Measurements from ENCODE around the gene SETBP1.

The SETBP1 gene

DNA sequence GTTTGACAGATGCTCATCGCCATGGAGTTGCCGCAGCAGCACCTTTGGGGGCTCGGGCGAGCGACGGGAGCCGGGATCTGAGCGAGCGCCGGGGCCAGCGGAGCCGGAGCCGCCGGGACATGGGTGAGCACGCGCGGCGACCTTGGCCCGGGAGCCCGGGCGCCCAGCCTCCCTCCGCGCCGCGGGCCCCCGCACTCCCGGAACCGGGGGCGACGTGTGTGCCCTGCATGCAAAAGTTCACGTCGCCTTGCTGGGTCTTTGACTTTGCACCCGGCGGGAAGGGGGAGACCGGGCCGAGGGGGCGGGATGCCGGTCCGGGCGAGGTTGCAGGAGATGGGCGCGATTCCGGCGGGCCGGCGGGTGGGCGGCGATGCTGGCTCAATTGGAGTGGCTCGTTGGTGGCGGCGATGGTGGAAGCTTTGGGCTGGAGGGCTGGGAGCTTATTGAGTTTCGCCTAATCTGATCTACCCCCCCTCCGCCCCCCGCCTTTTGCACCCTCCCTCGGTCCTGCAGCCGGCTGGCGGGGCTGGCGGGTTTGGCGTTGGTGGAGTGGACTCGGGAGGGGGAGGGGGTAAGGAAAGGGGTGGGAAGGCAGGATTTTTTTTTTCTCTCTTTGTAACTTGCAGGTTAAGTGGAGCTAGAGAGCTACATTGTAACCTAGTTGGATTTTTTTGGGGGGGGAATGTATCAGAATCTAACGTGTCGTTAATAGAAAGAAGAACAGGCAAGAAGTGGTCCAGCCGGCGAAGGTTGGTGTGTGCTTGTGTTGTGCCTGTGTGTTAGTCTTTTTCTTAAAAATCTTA lies at the start of gene SETBP1:
SETBP1 (plus strand) TSS at position 616 of the 803 bp plus-strand sequence. CDS start 20,459 bp downstream, outside the sequence.
- DNase-seq (ENCODE audit: low read depth in 2 of 2) = no peak

DNA sequence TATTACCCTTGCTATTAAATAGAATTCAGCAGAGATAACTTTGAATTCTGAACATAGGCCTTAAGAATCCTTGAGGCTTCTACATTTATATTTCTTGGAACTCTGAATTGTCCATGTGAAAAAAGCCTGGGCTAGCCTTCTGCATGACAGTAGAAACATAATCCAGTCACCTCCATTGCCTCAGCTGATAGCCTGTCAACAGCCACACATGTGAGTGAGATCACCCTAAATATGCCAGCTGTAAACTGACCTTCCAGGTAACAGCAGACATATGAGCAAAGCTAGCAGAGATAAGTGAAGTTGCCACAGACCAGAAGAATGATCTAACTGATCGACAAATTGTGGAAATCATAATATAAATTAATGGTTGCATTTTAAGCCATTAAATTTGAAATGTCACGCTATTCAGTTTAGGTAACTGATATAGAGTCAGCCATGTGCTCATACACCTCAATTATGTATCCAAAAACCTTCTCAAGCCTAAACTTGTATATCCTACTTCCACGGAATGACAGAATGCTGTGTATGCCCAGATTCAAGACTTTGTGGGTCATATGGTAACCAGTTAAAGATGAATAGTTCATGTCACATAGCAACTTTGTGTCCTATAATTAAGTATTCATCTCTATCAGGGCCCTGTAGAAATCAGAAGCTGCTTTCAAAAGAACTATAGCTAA lies 48.1 kb upstream of the SETBP1 start:
- no peak for DNase-seq (ENCODE audit: low read depth in 2 of 2)

DNA sequence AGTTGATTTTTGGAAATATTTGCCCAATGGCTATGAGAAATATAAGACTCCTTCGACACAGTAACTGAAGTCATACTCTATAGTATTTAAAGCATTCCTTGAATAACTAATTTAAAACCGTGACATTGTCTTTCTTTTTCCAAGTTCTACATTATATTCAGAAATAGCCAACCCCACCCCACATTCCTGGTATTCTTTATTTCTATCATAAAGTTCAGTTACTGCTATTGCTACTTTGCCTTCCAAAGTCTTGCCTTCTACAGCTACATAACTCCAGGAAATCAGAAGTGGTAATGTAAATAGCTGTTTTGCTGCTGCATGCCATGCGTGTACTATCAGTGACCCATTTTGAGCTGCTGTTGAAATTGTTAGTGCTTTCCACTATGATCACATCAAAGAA lies 45.1 kb upstream of the SETBP1 start:
- no peak for DNase-seq (ENCODE audit: low read depth in 2 of 2)

DNA sequence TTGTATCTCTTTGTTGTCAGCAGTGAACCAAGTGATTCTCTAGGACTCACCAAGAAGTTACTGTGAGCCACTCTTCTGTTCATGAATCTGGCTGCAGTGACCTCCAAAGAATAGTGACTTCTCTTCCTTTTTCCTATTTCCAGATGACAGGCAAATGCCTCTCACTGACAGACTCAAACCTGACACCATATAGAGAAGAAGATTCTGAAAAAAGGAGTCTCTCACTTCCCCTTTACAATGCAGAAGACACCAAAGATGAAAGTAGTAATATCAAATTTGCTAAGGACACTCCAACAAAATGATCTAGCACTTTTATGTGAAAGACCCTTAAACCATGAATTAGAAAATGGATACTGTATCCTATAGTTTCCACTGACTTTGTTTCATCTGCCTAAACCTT lies 44.4 kb upstream of the SETBP1 start:
- no peak for DNase-seq (ENCODE audit: low read depth in 2 of 2)

DNA sequence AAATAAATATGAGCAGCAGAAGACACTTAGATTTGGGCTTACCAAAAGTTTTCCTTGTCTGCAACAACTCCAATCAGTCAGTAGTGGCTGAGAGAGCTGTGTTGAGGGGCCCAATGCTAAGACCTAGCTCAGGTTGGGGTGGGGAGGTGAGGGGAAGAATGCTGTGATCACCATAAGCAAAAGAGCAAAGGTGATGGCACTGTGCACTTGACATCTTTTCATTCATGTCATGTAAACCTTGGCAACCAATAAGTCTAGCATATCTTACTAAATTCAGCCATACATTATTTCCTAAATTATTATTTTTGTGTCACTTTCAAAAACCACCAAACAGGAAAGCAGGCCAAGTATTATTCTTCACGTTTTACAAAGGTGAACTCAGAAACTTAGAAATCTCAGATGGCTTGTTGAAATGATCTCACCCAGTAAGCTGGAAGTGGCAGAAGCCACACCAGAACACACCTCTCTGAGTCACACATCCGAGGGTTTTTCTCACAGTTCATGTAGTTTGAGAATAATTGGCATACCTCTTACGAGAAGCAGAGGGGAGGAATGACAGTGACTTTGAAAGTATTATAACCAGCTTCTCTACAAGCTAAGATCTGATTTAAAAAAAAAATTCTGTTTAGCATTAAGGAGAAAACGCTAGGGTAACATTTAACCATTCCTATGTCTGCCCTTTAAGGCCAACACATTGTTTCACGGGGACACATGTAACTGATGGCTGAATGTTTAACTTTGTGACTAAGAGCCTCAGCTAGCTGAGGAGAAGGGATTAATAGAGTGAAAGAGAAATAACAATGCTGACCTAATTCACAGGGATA lies 43.3 kb upstream of the SETBP1 start:
- no peak for DNase-seq (ENCODE audit: low read depth in 2 of 2)

DNA sequence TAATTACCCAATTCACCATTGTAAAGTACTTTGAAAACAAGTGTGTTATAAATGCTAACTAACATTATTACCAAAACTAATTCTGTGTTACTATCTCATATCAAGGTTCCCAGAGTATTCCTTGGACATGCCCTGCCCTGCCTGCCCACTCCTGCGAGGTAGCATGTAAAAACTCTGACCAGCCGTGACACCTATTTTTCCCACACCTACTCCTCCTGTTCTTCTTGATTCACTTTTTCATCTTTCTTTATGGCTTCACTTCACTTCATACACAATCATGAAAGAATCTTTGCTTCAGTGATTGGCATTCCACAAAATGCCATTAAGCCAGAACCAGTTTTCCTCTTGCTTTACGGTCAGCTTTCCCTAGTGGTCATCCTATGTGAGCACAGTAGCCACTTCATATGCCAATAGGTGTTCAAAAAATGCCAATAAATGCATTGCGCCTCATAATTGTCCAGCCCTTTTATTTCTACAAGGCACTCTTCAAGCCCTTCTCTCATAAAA lies 42.6 kb upstream of the SETBP1 start:
- DNase-seq (ENCODE audit: low read depth in 2 of 2) = no peak

DNA sequence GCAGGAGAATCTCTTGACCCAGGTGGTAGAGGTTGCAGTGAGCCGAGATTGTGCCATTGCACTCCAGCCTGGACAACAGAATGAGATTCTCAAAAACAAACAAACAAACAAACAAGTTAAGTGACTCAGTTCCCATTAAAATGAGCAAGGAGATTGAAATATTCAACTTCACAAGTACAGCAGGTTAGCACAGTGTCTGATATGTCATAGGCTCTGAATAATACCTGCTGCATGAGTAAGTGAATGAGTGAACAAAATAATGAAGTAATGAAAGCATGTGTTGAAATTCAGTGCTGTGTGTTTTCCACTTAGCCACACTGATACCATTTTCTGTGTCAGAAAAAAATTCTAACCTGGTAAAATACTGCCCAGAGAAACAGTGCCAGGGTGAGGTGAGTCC lies 41.9 kb upstream of the SETBP1 start:
- no peak for DNase-seq (ENCODE audit: low read depth in 2 of 2)

DNA sequence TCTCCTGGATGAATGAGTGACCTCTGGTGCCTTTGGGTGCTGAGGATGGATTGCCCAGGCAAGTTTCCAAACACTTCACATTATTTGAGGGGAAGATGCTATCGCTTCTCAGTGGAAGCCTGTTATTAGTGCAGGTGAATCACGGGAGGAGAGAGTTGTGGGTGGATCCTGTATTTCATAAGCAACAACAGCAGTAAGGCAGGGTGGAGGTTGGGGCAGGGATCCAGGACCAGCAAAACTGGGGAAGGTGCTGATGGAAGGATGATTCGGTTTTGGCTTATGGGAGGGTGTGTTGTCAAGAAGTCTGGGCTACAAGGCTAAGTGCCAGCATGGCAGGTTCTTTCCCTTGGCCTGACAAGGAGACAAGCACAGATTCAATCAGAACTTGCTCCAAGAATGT lies 37.7 kb upstream of the SETBP1 start:
- DNase-seq (ENCODE audit: low read depth in 2 of 2) = no peak

DNA sequence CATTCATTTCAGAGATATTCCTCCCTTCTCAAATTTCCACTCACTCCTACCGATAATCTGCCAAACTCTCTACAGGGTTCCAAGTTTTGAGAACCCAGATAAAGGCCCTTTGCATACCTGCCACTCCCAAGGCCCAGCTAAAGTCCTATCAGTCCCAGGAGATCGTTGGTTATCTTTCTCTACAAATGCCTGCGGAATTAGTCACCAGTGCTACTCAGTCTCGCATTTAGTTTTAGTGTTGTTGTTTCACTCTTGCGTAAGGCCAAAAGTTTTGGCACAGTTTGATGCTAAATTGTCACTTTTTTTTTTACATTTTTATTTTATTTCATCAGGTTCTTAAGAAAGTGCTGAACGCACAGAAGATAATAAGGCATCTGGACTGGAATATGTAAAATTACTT lies 29.2 kb upstream of the SETBP1 start:
- DNase-seq (ENCODE audit: low read depth in 2 of 2) = no peak

DNA sequence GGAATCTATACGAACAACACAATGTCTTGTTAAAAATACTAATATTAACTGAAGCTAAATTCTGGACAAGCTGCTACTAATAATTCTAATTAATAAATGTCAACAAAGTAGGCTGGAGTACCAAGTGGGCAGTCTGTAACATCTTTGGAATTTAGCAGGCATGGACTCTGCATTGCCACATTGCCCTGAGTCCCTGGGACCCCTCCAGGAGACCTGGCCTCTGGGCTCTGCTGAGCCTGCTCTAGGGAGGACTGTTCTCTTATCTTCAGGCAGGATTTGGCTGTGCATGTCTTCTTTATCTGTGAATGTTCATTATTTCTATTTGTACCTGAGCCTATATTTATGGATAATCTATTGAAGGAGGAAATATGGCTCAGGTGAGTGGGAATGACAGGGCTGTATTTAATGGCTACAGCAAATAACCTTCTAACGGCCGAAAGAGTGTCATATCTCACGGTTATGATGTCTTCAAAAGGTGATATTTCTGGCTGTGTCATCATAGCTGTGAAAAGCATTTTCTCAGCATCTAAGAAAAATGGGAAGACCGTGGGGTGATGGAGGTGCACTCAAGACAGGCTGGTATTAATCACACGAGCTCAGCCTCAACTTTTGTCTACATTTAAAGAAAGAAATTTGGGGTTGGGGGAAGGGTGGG lies 28.6 kb upstream of the SETBP1 start:
- DNase-seq (ENCODE audit: low read depth in 2 of 2) = no peak

DNA sequence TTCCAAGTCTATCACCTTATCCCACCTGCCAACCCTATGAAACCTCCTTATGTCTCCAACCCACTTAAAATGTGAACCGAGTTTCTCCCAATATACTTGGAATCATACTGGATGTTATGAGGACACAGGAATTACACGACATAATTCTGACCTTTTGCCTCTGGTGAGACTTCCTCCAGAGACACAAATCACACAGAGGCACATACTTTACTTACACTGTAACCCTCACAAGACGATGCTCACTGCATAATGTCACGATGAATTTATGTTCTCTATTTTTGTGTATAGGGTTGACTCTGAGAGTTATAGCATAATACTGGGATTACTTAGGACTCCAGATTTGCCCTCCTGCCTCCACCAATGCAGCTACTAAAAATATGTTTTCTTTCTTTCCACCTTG lies 28.0 kb upstream of the SETBP1 start:
- no peak for DNase-seq (ENCODE audit: low read depth in 2 of 2)

DNA sequence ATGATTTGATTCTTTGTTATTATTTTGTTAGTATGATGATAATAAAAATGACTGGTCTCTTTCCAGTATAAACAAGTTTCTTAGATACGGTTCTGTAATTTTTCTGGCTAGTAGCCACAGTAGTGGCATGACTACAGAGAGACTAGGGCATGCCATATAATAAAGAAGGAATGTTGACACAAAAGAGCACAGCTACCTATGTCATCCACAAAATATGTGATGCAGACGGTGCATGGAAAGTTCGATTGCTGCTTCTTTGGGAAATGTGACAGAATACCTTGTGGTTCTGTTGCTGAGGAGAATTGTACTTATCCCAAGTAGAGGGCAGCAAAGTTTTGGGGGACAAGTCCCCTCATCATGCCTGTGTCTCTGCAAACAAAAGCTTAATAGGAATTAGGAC lies 26.1 kb upstream of the SETBP1 start:
- DNase-seq (ENCODE audit: low read depth in 2 of 2) = no peak

DNA sequence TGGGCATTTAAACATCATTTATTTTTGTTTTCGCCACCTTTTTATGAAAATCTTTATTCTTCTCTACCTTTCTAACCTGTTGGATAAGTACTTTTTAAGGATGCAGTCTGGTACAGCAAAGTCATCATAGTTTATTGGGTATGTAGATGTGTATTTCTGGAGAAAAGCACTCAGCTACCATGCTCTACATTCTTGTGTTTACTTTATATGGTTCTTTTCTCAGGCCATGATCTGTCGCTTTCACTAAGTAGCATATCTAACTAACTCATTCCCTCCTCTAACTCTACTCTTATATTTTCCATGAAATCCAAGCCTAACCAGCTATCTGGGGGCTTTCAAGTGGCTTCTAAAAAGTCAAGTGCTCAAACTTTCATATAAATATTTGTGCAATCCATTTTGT lies 25.3 kb upstream of the SETBP1 start:
- no peak for DNase-seq (ENCODE audit: low read depth in 2 of 2)

DNA sequence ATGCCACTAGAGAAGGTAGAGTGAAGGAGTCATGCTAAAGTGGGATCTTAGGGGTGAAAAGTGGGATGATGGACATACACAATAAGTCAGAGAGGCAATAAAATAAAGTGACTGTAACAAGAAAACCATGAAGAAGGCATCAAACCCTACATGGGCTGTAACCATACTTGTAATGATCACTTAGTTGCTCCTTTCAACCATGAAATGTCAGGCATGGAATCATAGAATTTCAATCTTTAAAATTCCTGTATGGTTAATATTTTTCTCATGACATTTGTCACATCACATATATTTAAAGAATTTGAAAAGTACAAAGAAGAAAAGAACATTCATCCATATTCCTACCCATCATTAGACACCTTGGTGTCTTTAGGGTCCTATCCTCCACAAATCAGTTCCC lies 20.9 kb upstream of the SETBP1 start:
- no peak for DNase-seq (ENCODE audit: low read depth in 2 of 2)

DNA sequence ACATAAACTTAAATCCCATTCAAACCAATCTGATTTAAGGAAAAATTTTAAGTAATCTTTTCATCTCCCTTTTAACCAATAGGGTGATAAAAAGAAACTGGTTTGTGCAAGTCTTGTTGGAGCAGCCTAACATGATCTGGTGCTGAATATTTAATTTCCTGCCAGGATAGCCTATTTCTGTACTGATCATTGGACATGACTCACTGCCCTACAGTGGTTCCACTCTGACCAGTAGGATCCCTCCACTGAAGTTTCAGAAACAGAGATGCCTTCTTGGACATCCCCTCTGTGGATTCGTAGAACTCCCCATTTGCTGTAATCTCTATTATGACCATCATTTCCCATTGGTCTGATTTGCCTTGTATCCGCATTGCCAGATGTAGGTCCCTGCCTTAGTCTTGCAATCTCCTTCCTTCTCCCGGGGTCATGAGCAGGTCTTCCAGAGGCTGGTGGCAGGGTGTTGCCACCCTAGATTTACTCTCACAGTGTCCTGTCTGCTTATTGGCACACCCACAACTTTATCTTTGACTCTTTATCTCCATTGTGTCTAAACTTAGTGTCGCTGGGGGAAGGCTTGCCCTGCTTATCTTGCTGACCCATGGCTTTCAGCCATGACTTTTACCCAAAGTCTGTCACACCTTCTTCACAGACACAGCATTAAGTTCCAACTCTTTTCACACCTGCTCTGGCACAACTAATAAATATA lies 12.3 kb upstream of the SETBP1 start:
- no peak for DNase-seq (ENCODE audit: low read depth in 2 of 2)

DNA sequence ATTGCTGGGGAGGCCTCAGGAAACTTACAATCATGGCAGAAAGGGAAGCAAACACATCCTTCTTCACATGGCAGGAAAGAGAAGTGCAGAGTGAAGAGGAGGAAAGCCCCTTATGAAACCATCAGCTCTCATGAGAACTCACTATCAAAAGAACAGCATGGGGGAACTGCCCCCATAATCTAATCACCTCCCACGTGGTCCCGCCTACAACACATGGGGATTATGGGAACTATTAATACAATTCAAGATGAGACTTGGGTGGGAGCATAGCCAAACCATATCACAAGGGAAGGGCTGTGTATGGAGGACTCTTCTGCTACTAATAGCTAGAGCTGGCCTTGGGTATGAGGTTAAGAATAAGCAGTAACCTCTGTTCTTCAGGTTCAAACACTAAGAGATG lies 8.8 kb upstream of the SETBP1 start:
- DNase-seq (ENCODE audit: low read depth in 2 of 2) = no peak

DNA sequence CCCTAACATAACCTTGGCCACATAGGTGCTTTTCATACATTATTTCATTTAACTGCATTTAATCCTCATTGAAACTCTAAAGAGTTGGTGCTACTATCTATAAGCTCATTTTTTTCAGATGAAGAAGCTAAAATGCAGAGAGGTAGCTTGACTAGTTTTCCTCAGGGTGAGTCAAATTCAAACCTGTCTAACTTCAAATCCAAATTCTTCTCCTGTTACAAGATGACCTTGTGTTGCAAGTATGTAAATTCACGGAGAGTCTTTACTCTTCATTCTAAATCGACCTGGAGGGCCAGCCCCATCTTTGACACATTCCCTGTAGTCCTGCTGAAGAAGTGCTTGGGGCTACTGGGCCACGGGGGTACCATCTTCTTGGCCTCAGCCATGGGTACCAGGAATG lies 8.2 kb upstream of the SETBP1 start:
- no peak for DNase-seq (ENCODE audit: low read depth in 2 of 2)

DNA sequence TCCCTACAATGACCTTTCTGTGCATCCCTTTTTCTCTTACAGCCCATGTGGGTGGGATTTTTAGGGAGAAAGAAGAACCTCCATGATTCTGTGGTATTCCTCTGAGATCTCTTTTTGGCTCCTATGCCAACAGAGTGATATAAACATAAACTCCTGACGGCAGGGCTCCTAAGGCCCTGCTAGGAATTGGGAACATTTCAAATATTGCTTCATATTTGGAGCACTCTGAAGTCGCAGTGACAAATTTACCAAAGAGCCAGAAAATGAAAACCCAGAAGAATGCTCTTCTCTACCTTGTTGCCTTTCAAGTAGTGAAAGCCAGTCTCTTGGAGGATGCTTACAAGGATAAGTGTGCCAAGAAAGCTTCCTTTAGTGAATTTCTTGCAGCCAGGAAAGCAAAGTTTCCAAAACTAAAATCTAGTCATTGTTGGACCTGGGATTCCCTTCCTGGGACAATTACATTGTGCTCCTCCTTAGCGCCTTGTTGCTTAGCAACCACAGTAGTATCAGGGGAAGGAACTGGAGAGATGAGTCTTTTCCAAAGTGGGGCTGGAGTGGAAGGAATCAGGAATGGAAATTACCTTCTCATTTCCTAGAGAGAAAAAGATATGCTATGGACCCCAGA lies 7.3 kb upstream of the SETBP1 start:
- DNase-seq (ENCODE audit: low read depth in 2 of 2) = no peak

DNA sequence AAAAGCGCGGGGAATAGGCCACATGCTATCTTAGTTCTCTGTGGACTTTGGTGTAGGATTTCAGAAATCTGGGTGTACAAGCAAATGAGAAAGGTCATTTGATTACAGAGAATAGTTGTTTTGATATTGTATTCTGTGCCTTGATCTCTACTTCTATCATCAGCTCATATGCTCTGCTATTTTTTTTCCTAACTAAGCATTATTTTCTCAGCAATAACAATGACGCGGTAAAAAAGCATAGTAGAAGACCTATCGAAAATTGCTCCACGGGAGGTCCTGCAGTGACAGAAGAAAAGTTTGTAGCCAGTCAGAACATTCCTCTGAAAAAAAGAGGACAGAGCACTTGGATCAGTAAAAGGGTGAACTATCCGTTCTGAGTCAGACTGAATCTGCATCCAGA lies 2.8 kb upstream of the SETBP1 start:
- no peak for DNase-seq (ENCODE audit: low read depth in 2 of 2)

DNA sequence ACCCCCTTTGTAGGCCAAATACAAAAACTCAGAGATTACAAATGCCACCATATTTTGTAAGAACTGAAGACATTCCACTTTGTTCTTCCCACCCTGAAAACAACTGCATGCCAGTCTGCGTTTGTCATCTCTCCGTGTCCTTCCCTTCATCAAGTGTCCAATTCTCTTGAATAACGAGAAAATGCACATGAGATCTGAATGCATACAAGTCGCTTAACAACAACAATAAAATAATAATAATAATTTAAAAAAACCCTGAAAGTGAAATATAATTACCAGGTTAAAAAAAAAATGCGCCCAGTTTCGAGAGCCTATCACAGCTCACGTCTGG lies 2.0 kb upstream of the SETBP1 start:
- DNase-seq (ENCODE audit: low read depth in 2 of 2) = no peak
